ENCODE results near the gene POU2F3.

DNA sequence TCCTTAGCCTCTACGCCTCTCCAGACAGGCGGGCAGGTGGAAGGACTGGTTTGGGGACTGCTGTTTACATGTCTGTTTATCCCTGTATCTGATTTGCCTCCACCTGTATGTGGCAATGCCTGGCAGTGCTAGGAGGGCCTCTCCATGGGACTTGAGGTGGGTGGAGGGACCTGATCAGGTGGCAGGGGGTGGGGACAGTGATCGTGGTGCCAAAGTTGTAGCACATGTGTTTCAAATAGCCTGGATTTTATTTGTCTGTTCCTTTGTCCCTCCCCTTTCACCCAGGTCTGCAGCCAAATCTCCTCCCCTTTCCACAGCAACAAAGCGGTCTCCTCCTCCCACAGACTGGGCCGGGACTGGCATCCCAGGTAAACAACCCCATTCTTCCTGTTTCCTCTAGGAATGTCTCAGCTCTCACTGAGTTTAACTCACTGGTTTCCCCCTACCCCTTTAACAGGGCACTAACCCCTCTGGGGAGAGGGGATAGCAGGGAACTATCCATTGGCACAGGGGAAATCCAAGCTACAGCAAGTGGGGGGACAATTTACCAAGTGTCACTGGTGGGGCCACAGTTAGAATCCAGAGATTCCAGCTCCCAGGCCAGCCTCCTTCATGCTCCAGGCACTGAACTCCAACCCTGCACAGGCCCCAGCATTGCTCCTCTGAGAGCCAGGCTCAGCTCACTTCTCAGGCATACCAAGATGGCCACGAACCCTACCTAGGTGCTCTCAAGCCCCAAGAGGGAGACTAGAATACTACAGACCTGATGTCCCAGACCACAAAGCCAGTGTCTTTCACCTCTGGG lies 62.3 kb downstream of the POU2F3 start:
- TF ChIP-seq CTCF (IDR thresholded peaks at IDR 0.05 in 4 of 5, conservative IDR thresholded peaks at IDR 0.05 in 1 of 5), result no peak
- TF ChIP-seq POLR2A (IDR thresholded peaks at IDR 0.05), result no peak

Data from gastrocnemius medialis (tissue), 4 donors.